Cerebellar cortex (tissue), 1 donor: ENCODE measurements around the gene TEP1.

ENCODE experiments used
- DNase-seq: peaks from one replicate; pipeline ENCODE4 v3.0.0-alpha.2; 2015; ENCODE audit warnings: low spot score

Gene TEP1

GRCh38 chr14:20429801-20430669 lies 16.7 kb upstream of the TEP1 start:
- peak; percentile 97 for DNase-seq

GRCh38 chr14:20428802-20429201 lies 15.5 kb upstream of the TEP1 start:
- peak; percentile 30 for DNase-seq

DNA sequence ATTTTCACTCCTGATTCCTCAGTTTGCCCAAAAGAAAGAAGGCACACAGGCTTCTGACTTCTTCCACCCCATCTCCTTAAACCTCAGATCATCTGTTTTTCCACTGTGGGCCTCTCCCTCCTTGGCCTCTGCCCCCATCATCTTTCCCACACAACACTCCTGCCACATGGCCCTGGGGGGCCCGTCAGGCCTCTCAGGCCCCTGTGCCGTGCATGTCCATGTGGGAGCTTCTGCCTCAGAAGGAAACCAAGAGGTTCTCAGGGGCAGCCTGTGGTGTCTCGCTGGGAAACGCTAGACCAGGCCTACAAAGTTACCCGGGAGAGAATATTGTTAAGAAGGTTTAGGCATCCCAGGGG lies 14.7 kb upstream of the TEP1 start:
- no peak for DNase-seq

- DNase-seq = no peak
Observed at GRCh38 chr14:20427231-20428009, 14.1 kb upstream of the TEP1 start.

DNA sequence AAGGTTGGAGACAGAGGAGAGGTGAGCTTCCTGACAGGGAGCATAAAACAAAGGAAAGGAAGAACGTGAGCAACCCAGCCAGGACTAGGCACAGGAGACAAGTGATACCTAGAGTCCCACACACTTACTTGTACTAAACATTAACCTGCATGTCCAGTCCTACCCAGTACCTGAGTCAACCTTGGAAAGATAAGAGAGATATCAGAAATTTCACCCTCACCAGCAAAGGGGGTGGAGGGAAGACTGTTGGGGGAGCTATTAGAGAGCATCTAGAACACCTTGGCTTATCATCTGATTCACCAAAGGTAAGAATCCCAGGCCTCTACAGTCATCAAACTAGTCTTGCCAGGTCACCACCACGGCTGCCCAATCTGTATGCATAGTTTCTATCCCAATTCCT lies 11.6 kb upstream of the TEP1 start:
- DNase-seq = no peak

GRCh38 chr14:20422886-20423285 lies 9.6 kb upstream of the TEP1 start:
- no peak for DNase-seq

GRCh38 chr14:20421267-20421666 lies 8.0 kb upstream of the TEP1 start:
- DNase-seq = no peak

GRCh38 chr14:20419419-20419818 lies 6.1 kb upstream of the TEP1 start:
- DNase-seq = no peak

DNA sequence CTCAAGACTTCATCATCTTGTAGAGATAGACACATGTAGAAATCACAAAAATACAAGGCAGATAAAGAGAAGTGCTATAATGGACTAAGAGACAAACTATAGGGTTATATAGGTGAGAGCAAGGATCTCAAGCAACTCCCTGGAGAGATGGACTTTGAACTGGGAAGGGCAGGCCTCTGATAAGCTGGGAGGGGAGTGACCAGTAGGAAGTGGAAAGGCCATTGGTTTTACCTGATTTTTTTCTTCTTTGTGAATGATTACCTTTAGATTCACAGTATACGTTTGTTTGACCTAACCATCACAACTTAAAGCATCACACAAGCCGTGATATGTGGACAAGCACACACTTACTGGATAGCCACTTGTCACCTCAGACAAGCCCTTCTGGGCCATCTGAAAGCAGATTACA lies 5.2 kb upstream of the TEP1 start:
- no peak for DNase-seq

DNA sequence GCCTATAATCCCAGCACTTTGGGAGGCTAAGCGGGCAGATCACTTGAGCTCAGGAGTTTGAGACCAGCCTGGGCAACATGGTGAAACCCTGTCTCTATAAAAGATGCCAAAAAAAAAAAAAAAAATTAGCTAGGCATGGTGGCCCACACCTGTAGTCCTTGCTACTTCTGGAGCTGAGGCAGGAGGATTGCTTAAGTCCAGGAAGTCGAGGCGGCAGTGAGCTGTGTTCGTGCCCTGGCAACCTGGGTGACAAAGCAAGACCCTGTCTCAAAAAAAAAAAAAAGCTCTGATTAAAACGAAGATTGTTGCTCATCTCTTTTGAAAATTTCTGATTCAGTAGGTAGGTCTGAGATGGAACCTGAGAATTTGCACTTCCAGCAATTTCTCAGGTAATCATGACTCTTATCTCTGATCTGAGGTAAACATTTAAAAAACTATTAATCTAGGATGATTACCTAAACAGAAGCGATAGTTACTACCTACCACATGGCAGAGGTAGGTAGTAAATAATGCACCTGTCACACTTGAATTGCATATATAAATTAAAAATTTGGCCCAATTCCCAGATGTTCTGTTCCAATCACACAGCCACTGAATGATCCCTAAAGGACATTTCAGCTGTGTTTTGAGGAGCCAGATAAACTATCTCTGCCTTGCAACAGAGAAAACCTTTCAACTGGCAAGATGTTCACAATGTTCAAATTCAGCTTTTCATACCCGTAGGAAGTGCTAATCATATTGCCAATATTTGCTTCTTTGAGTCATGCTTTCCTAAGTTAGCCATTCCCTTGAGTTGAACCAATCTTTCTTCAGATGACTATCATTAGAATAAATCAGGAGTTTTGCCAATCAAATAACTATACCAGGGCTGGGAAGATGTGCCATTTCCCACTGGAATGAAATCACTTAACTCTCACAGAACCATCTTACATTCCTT lies 4.2 kb upstream of the TEP1 start:
- no peak for DNase-seq

- DNase-seq = no peak
Observed at GRCh38 chr14:20416223-20416622, 2.9 kb upstream of the TEP1 start.

- peak; percentile 88 for DNase-seq
Observed at GRCh38 chr14:20415782-20416206, 2.5 kb upstream of the TEP1 start.

GRCh38 chr14:20413744-20414082 lies 412 bp upstream of the TEP1 start:
- DNase-seq = peak; percentile 19

- DNase-seq = peak; percentile 8
Observed at GRCh38 chr14:20412411-20412810, 890 bp downstream of the TEP1 start.

DNA sequence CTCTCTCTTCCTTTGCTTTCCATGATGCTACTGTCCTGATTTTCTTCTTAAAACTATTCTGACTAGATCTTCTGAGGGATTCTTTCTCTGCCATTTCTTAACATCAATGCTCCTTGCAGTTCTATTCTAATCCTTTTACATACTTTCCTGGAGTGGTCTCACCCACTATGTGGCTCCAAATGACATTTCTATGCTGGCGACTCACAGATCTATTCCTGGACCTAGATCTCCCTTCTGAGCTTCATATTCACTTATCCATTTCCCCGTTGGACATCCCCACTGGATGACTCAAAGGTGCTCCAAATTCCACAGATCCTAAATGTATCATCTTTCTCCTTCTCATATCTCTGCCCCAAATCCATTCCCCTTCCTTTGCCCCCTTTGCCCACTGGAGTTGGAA lies 4.1 kb downstream of the TEP1 start:
- DNase-seq = no peak

DNA sequence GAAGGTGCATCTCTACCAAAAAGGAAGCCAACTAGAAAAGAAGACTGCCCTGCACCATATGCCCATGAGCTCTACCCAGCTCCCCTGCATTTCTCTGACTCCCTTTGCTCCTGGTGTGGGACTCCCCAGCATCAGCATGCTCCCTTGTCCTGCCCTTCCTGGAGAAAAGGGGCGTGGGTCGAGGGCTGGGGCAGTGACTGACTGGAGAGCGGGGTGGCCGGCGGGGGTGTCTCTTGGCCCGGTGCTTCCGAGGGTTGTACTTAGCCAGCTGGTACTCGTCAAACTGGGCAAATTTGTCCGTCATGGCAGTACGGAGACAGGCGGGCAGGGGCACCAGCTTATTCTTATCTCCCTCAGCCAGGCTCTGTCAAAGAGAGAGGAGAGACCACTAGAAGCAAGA lies 9.8 kb downstream of the TEP1 start:
- DNase-seq = no peak

DNA sequence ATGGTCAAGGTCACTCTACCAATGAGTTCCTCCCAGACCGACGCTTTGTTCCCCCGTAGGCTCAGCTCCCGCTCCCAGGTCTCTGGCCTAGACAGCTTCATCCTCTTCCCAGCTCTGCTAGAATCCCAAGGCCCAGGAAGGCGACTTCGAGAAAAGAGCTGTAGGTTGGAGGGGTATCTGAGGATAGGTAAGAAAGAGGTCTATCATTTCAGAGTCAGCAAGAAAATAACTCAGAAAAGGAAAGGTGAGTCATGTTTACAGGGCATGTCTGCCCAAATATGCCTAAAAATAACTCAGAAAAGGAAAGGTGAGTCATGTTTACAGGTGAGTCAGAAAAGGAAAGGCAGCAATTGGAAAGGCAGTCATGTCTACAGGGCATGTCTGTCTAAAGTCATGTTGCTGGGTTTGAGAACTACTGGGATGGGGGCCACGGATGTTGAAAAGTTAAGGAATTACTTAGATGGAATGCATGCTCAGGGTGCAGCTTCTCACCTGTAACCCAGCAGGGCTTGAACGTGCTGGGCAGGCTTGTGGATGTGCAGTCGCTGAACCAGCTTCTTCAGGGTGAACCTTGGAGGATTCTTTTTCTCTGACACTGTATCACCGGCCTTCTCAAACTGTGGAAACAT lies 12.2 kb downstream of the TEP1 start:
- no peak for DNase-seq

GRCh38 chr14:20400589-20400964 lies 12.7 kb downstream of the TEP1 start:
- no peak for DNase-seq

DNA sequence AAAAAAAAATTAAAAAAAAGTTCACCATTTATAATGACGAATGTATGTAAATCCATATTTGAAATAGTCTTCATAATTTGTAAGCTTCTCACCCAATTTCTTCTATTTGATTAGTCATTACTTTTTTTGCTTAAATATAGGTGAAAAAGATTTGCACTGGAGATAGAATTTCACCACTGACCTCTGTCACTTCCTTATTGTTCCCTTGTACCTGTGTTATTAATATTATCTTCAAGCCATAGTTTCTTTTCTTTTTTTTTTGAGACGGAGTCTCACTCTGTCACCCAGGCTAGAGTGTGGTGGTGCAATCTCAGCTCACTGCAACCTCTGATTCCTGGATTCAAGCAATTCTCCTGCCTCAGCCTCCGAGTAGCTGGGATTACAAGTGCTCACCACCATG lies 15.8 kb downstream of the TEP1 start:
- DNase-seq = no peak

- no peak for DNase-seq
Observed at GRCh38 chr14:20391505-20391904, 21.8 kb downstream of the TEP1 start.

GRCh38 chr14:20388159-20388558 lies 25.1 kb downstream of the TEP1 start:
- DNase-seq = no peak

DNA sequence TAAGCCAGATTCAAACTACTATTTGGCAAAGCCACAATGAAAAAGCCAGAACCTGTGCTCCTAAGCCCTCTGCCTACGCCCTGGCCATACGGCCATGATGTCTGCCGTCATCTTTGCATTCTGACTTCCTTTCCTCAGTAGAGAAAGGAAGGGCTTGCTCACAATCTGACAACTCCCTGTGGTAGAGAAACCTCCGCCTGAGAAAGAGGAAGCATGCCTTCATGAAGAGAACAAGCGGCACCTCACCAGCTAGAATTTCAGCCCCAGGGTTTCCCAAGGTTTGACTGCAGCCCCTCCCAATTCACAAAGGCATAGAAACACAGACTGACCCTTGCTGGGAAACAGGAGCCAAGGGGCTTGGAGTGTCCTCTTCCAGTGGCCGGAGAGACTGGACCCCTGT lies 25.7 kb downstream of the TEP1 start:
- DNase-seq = no peak
